ENCODE data around the gene JMJD1C. TPM values are rescaled to one million over a fixed set of nuclear protein-coding genes. Genes with fewer than 3 reads are reported as not detected.
"Not testable (repeated sequence)": the region's sequence is repeated elsewhere in the genome, so short reads cannot be mapped to it uniquely, and the experiment has no call there.

JMJD1C gene
- total RNA-seq, 1 experiment from 2014 or later = 31.5 TPM

GRCh38 chr10:63292847-63293246, 172.9 kb downstream of the JMJD1C start:
- DNase-seq (ENCODE audit: low spot score) = not testable (repeated sequence)

GRCh38 chr10:63288170-63288569, 177.6 kb downstream of the JMJD1C start:
- DNase-seq (ENCODE audit: low spot score) = no peak

- no peak for DNase-seq (ENCODE audit: low spot score)
These were observed 179.0 kb downstream of the JMJD1C start for GRCh38 chr10:63286754-63287264.

GRCh38 chr10:63286340-63286739, 179.4 kb downstream of the JMJD1C start:
- DNase-seq (ENCODE audit: low spot score) = no peak

- not testable (repeated sequence) for DNase-seq (ENCODE audit: low spot score)
These were observed 181.9 kb downstream of the JMJD1C start for GRCh38 chr10:63283901-63284300.

GRCh38 chr10:63283093-63283492, 182.7 kb downstream of the JMJD1C start:
- no peak for DNase-seq (ENCODE audit: low spot score)

DNA sequence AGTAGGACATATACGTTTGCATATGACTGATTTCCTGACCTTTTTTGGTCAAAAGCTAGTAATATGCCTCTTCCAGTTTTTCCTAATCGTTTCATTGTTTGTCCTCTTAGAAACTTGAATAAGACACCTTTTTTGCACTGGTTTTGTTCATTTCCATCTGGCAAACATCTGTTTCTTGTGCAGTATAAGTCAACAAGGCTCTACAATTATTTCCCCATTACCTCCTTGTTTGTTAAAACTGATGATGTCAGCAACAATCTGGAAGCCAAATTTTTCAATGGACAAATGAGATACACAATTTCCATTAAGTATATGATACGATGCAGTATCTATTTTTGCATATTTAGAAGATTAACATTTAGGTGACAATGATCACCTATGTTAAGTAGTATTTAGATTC, 183.8 kb downstream of the JMJD1C start:
- no peak for DNase-seq (ENCODE audit: low spot score)

GRCh38 chr10:63280386-63280785, 185.4 kb downstream of the JMJD1C start:
- no peak for DNase-seq (ENCODE audit: low spot score)

DNA sequence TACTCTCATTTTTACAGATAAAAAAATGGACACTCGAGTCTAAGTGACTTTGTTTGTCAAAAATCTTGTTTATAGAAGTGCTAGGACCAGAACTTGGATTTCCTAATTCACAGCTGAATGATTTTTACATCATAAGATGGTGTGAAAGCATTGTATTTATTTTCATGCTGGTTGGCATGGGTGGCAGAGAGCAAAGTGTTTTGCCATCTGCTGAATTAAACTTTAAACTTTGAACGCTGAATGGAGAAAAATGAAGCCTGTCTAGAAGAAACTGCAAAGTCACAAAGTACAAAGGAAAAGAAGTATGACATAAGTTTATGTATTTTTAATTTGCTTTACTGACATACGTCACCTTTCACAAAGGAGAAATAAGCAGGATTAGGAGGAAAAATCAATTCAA, 190.7 kb downstream of the JMJD1C start:
- no peak for DNase-seq (ENCODE audit: low spot score)

GRCh38 chr10:63273577-63273976, 192.2 kb downstream of the JMJD1C start:
- DNase-seq (ENCODE audit: low spot score) = no peak

DNA sequence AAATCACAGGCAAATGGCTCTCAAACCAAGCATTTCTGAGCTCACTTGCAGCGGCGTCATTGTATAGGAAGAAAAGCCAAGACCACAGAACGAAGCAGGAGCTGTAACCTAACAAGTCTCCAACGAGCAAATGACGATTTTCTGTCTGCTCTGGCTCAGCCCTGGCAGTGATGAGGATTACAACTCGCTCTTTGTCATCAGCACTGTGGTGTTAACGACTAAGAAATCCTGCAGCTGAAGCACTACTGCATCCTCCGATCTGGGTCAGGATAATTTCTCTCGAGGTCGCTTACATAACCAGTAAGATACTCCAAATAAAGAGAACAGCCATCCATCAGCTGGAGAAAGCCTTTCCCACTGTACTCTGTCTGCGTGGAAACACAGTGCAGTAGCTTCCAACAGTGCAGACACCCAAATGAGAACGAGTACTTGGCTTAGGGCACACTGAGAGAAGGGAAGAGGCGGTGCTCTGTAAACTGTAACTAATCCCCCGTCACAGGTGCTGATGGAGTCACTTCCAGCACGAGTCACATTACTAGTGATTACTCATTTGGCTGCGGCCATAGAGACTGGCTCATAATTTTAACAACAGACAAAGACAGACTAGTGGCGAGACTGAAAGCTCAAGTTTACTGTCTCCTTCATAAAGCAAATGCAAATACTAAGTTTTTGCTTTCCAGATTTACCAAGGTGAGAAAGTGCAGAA, 196.8 kb downstream of the JMJD1C start:
- peak; percentile 95 for DNase-seq (ENCODE audit: low spot score)

GRCh38 chr10:63268149-63268797, 197.5 kb downstream of the JMJD1C start:
- DNase-seq (ENCODE audit: low spot score) = peak; percentile 13

DNA sequence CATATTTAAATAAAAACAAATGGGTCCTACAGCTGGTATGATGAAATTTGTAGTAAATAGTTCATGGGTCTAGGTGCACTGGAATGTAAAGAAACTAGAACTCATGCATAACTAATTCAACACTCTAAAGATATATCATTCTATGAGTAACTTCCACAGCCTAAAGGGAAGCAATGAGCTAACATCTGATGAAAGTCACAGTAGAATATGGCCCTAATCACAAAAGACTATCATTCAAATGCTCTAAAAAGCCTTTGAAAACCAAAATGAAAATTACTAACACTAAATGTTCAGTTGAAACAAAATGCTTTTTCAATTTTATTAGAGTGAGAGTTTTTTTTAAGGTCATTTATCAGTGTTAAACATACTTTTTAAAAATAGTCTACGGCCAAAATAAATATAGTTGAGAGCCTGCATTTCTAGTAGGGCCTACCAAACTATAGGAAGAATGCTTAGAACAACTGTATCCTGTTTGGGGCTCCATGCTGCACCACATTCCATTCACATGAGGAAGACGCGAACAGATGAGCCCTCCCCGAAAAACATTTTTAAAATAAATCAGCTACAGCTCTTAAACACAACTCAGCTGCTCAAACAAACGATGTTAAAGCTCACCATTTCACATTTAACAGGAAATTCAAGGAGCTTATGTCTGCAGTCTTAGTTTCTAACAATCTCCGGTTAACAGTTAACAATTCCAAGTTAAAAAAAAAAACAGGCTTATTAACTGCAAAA, 198.2 kb downstream of the JMJD1C start:
- peak; percentile 44 for DNase-seq (ENCODE audit: low spot score)

- no peak for DNase-seq (ENCODE audit: low spot score)
These were observed 199.1 kb downstream of the JMJD1C start for GRCh38 chr10:63266391-63267316.

- no peak for DNase-seq (ENCODE audit: low spot score)
These were observed 200.0 kb downstream of the JMJD1C start for GRCh38 chr10:63265683-63266235.

DNA sequence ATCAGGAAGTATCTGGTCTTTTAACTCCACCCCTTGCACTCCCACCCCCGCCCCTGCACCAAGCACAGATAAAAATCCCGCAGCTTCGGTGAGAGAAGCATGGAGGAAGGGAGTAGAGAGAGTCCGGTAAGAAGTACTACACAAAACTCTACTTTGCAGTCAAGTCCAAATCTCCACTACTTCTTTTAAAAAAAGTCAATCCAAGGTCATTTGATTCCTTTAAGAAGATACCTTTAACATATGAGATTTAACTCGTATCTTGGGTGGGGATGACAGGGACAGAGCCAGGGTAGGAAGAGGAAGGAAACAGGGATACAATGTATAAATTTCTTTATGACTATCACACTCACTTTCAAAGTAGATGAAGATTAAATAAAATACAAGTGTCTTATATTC, 200.6 kb downstream of the JMJD1C start:
- DNase-seq (ENCODE audit: low spot score) = peak; percentile 38

- DNase-seq (ENCODE audit: low spot score) = no peak
These were observed 201.1 kb downstream of the JMJD1C start for GRCh38 chr10:63264617-63265221.

GRCh38 chr10:63262430-63263073, 203.2 kb downstream of the JMJD1C start:
- no peak for DNase-seq (ENCODE audit: low spot score)

GRCh38 chr10:63261496-63261895, 204.3 kb downstream of the JMJD1C start:
- no peak for DNase-seq (ENCODE audit: low spot score)

DNA sequence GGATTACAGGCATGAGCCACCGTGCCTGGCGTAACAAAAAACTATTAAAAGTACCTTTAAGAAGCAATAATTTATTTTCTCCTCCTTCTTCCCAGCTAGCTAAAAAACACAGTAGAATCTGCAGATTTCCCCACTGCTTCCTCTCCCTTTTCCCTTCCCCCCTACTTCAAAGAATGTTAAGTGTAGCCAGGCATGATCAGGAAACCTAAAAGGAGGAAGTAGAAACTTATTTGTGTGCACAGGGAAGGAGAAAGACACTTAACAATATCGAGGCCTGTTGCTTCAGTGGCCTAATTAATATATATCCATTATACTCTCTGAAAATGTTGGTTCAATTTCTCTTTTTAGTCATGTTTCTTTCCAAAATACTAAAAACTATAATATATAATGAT, 204.9 kb downstream of the JMJD1C start:
- no peak for DNase-seq (ENCODE audit: low spot score)
